GM12878 (cell line): ENCODE data around the gene BCKDHB. TPM values are rescaled to one million over a fixed set of nuclear protein-coding genes. Genes with fewer than 3 reads are reported as not detected.

Experiments used
- ATAC-seq: fragments of 200-7000 bp; cut with Tn5 transposase; 3 replicates; pipeline ENCODE4 v1.9.1; 2020; ENCODE audit warnings: mild to moderate bottlenecking, moderate library complexity
- BruUV-seq: library from RNA; stranded (reverse); fragments of 400-500 nt; replicated peaks from 2 replicates; lab custom pipeline; 2021; lab: Mats Ljungman, UMichigan
- CTCF ChIA-PET: fragments of 300-600 bp; sonication (Branson Sonifier 250); formaldehyde crosslinking; extraction: SDS; loops from one replicate; lab custom pipeline; 2021; ENCODE audit warnings: inconsistent platforms; lab: Yijun Ruan, JAX
- POLR2A ChIA-PET: fragments of 350-600 bp; formaldehyde crosslinking; extraction: SDS; loops from one replicate; lab custom pipeline; 2021; ENCODE audit warnings: inconsistent platforms; lab: Charles Lee
- RAD21 ChIA-PET: fragments of 300-600 bp; sonication (Branson Sonifier 250); formaldehyde crosslinking; loops from one replicate; lab custom pipeline; 2023; ENCODE audit warnings: antibody characterized with exemption; ENCODE audit not compliant: unreplicated experiment; lab: Charles Lee
- SMC1A ChIA-PET: fragments of 300-600 bp; sonication (Branson Sonifier 250); formaldehyde crosslinking; loops from one replicate; lab custom pipeline; 2023; ENCODE audit not compliant: unreplicated experiment, uncharacterized antibody; lab: Charles Lee
- DNase-seq: peaks from one replicate; pipeline ENCODE4 v3.0.0-alpha.2; 2011; ENCODE audit warnings: low read depth, low spot score
- FAIRE-seq: peaks from 3 replicates; lab custom pipeline; 2011; peaks lifted over from hg19 to GRCh38; lab: Jason Lieb, UNC
- H2AFZ ChIP-seq: 2 replicates; pipeline ENCODE4 v1.6.0; 2011; ENCODE audit warnings: low read depth, low read length, control low read depth; ENCODE audit not compliant: control insufficient read depth
- H3K27ac ChIP-seq: 2 replicates; pipeline ENCODE4 v1.5.1; 2011; ENCODE audit warnings: control low read depth; ENCODE audit not compliant: control insufficient read depth, insufficient read depth
- H3K27me3 ChIP-seq, 2 experiments: replicated peaks in 1 of 2; 2 replicates each; pipeline versions ENCODE4 v1.6.0 to v1.6.1; 2011; ENCODE audit warnings: low read length in 1 of 2; ENCODE audit not compliant: control insufficient read depth in 2 of 2, insufficient read depth in 2 of 2
- H3K36me3 ChIP-seq, 2 experiments: 2 replicates each; pipeline ENCODE4 v1.5.1; 2011; ENCODE audit warnings: low read length in 1 of 2; ENCODE audit not compliant: control insufficient read depth in 2 of 2, insufficient read depth in 2 of 2
- H3K4me1 ChIP-seq: 2 replicates; pipeline ENCODE4 v1.6.1; 2011; ENCODE audit warnings: mild to moderate bottlenecking, low read length, moderate library complexity, mixed read lengths; ENCODE audit not compliant: control insufficient read depth, insufficient read depth
- H3K4me2 ChIP-seq: 2 replicates; pipeline ENCODE4 v1.6.0; 2011; ENCODE audit warnings: control low read depth; ENCODE audit not compliant: control insufficient read depth, insufficient read depth
- H3K4me3 ChIP-seq: fragments of 200-600 bp; sonication (generic); 2 replicates; pipeline ENCODE4 v1.5.1; 2016
- H3K79me2 ChIP-seq: 2 replicates; pipeline ENCODE4 v1.6.0; 2011; ENCODE audit warnings: low read length; ENCODE audit not compliant: control insufficient read depth, insufficient read depth
- H3K9ac ChIP-seq: 2 replicates; pipeline ENCODE4 v1.8.0; 2011; ENCODE audit warnings: low read length, control low read depth, mixed read lengths; ENCODE audit not compliant: control insufficient read depth, insufficient read depth
- H3K9me3 ChIP-seq: replicated peaks from 3 replicates; pipeline ENCODE4 v1.5.1; 2011; ENCODE audit warnings: mild to moderate bottlenecking, low read length; ENCODE audit not compliant: control insufficient read depth, insufficient read depth
- H4K20me1 ChIP-seq: 2 replicates; pipeline ENCODE4 v1.6.0; 2011; ENCODE audit not compliant: control insufficient read depth, insufficient read depth
- ATF7 ChIP-seq: fragments of 450-650 bp; IDR thresholded peaks from 2 replicates; pipeline ENCODE4 v1.6.1; 2016; ENCODE audit warnings: low read depth, mild to moderate bottlenecking
- EGR1 ChIP-seq, 2 experiments: IDR thresholded peaks; 1 replicate in 1 of 2; 2 replicates in 1 of 2; pipeline ENCODE4 v1.6.1; 2011 to 2012; ENCODE audit warnings: low read depth in 2 of 2, low read length in 2 of 2, borderline replicate concordance in 1 of 2, mild to moderate bottlenecking in 1 of 2, moderate library complexity in 1 of 2
- ESRRA ChIP-seq: IDR thresholded peaks from 2 replicates; pipeline ENCODE4 v1.6.1; 2012; ENCODE audit warnings: mild to moderate bottlenecking, low read length, improper control_type of control experiment
- POLR2AphosphoS5 ChIP-seq: IDR thresholded peaks from 2 replicates; pipeline ENCODE4 v1.6.1; 2011; ENCODE audit warnings: mild to moderate bottlenecking, low read length, inconsistent platforms
- RAD21 ChIP-seq: IDR thresholded peaks from 2 replicates; pipeline ENCODE4 v1.6.1; 2011; ENCODE audit warnings: mild to moderate bottlenecking, low read depth, low read length, moderate library complexity; ENCODE audit not compliant: insufficient read depth
- RB1 ChIP-seq: fragments of 450-650 bp; formaldehyde crosslinking; IDR thresholded peaks from 2 replicates; pipeline ENCODE4 v1.6.1; 2017; ENCODE audit warnings: mild to moderate bottlenecking, borderline replicate concordance
- RCOR1 ChIP-seq: conservative IDR thresholded peaks from 2 replicates; pipeline ENCODE4 v1.6.1; 2012; ENCODE audit warnings: low read depth, low read length, improper control_type of control experiment
- SIX5 ChIP-seq: IDR thresholded peaks from 2 replicates; pipeline ENCODE4 v1.6.1; 2011; ENCODE audit warnings: mild to moderate bottlenecking, low read depth, low read length, moderate library complexity; ENCODE audit not compliant: severe bottlenecking
- ZNF384 ChIP-seq: IDR thresholded peaks from 2 replicates; pipeline ENCODE4 v1.6.1; 2012; ENCODE audit warnings: low read depth, mild to moderate bottlenecking, low read length, improper control_type of control experiment, borderline replicate concordance
- WGBS: methylation state at CpG from one replicate; pipeline ENCODE4 v1.1.6; 2016; ENCODE audit warnings: low lambda C conversion rate; ENCODE audit not compliant: insufficient replicate concordance, insufficient coverage; ENCODE audit errors: missing lambda C conversion rate; 5-methylcytosine and 5-hydroxymethylcytosine counted together
- in situ Hi-C: fragments of 300-500 bp; cut with MboI; formaldehyde crosslinking; loops from 9 replicates; pipeline ENCODE4 v1.14.3; 2018; ENCODE audit warnings: mixed read lengths
- intact Hi-C: fragments of 100-400 bp; cut with micrococcal nuclease; formaldehyde crosslinking; loops from one replicate; pipeline ENCODE4 v1.14.2; 2022; ENCODE audit not compliant: unreplicated experiment
- polyA plus RNA-seq, 11 experiments: library from polyadenylated mRNA; depleted of rRNA in 4 of 11; unstranded in 6 of 11; stranded (reverse) in 5 of 11; fragments of >200 nt; fragmentation: Nextera tagmentation in 4 of 11; fragmentation: Illumina TruSeq in 1 of 11; extraction: Ambion mirVana in 4 of 11; extraction: Trizol in 1 of 11; gene quantifications; 1 replicate in 1 of 11; 2 replicates in 10 of 11; pipeline versions ENCODE4 v1.2.1 to v1.2.3, GENCODE V29; 2011 to 2016; ENCODE audit warnings: inconsistent platforms in 2 of 11, missing spikeins in 2 of 11, low read depth in 1 of 11
- total RNA-seq, 4 experiments: library from RNA; depleted of rRNA in 3 of 4; stranded (reverse); fragments of >200 nt in 3 of 4; fragmentation: Illumina TruSeq in 1 of 4; extraction: Trizol in 1 of 4; gene quantifications; 2 replicates each; pipeline versions ENCODE4 v1.2.1 to v1.2.3, GENCODE V29; 2013 to 2021
- TF ChIP-seq, protein P1 (sequence below): fragments of 450-650 bp; IDR thresholded peaks from 2 replicates; pipeline ENCODE4 v1.6.1; 2016; ENCODE audit warnings: mild to moderate bottlenecking
- TF ChIP-seq, protein P2 (sequence below): fragments of 450-650 bp; IDR thresholded peaks from 2 replicates; pipeline ENCODE4 v1.6.1; 2016; ENCODE audit warnings: mild to moderate bottlenecking
- TF ChIP-seq, protein P3 (sequence below), 3 experiments: IDR thresholded peaks in 2 of 3; conservative IDR thresholded peaks in 1 of 3; 2 replicates each; pipeline ENCODE4 v1.5.1; 2011; ENCODE audit warnings: low read depth in 3 of 3, low read length in 3 of 3, mild to moderate bottlenecking in 3 of 3, control low read depth in 2 of 3, moderate library complexity in 2 of 3, inconsistent platforms in 1 of 3, mixed read lengths in 1 of 3; ENCODE audit not compliant: control insufficient read depth in 2 of 3, insufficient read depth in 1 of 3; ENCODE audit errors: extremely low read depth in 1 of 3

The BCKDHB gene
- total and polyA plus RNA-seq, 10 of the 15 experiments (the other 5 are each of a cell fraction or from before 2014, with no cell fraction given): 12.9 to 57.1 (median 25.3) TPM

DNA sequence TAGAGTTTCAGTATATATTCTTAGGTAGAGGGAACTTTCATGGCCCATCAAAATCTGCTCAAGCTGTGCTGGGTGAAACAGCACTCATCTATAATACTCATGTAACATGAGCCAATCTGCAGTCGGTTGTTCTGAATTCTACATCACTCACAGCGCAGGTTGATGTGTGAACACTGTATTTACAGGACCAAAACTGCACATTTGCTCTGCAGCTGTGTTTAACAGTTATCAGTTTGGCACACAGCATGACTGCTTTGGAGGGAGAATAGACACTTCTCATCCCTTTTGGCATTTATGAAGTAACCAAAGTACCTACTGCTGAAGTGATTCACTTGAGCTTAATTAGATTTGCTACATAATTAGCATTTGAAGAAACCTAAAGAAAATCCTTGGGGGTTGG, 225.1 kb downstream of the BCKDHB start:
- H3K27me3 ChIP-seq: no peaks in the 10 kb centered on the region
- intact Hi-C loops: no loop called here
- H3K4me2 ChIP-seq: no peak overlapping the region
- FAIRE-seq: no peak
- H3K9me3 ChIP-seq: no peaks in the 10 kb centered on the region
- TF ChIP-seq ZNF384: no peak
- TF ChIP-seq RAD21: no peak
- no peak for TF ChIP-seq RB1
- TF ChIP-seq, protein P1, sequence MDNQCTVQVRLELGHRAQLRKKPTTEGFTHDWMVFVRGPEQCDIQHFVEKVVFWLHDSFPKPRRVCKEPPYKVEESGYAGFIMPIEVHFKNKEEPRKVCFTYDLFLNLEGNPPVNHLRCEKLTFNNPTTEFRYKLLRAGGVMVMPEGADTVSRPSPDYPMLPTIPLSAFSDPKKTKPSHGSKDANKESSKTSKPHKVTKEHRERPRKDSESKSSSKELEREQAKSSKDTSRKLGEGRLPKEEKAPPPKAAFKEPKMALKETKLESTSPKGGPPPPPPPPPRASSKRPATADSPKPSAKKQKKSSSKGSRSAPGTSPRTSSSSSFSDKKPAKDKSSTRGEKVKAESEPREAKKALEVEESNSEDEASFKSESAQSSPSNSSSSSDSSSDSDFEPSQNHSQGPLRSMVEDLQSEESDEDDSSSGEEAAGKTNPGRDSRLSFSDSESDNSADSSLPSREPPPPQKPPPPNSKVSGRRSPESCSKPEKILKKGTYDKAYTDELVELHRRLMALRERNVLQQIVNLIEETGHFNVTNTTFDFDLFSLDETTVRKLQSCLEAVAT: no peak
- TF ChIP-seq, protein P2, sequence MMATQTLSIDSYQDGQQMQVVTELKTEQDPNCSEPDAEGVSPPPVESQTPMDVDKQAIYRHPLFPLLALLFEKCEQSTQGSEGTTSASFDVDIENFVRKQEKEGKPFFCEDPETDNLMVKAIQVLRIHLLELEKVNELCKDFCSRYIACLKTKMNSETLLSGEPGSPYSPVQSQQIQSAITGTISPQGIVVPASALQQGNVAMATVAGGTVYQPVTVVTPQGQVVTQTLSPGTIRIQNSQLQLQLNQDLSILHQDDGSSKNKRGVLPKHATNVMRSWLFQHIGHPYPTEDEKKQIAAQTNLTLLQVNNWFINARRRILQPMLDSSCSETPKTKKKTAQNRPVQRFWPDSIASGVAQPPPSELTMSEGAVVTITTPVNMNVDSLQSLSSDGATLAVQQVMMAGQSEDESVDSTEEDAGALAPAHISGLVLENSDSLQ: no peak
- TF ChIP-seq ATF7: no peak
- no peak for TF ChIP-seq EGR1 (IDR thresholded peaks at IDR 0.05; ENCODE audit: borderline replicate concordance in 1 of 2, low read depth in 2 of 2, low read length in 2 of 2)
- TF ChIP-seq, protein P3, sequence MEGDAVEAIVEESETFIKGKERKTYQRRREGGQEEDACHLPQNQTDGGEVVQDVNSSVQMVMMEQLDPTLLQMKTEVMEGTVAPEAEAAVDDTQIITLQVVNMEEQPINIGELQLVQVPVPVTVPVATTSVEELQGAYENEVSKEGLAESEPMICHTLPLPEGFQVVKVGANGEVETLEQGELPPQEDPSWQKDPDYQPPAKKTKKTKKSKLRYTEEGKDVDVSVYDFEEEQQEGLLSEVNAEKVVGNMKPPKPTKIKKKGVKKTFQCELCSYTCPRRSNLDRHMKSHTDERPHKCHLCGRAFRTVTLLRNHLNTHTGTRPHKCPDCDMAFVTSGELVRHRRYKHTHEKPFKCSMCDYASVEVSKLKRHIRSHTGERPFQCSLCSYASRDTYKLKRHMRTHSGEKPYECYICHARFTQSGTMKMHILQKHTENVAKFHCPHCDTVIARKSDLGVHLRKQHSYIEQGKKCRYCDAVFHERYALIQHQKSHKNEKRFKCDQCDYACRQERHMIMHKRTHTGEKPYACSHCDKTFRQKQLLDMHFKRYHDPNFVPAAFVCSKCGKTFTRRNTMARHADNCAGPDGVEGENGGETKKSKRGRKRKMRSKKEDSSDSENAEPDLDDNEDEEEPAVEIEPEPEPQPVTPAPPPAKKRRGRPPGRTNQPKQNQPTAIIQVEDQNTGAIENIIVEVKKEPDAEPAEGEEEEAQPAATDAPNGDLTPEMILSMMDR (IDR thresholded peaks at IDR 0.05 in 2 of 3, conservative IDR thresholded peaks at IDR 0.05 in 1 of 3; ENCODE audit: control insufficient read depth in 2 of 3, extremely low read depth in 1 of 3, insufficient read depth in 1 of 3, low read depth in 3 of 3, low read length in 3 of 3): no peak
- no peak for TF ChIP-seq POLR2AphosphoS5
- no peak for TF ChIP-seq SIX5
- TF ChIP-seq RCOR1: no peak
- TF ChIP-seq ESRRA: no peak
- H3K4me1 ChIP-seq: no peaks in the 10 kb centered on the region
- SMC1A ChIA-PET: interaction anchor here (1.1 to 1.4 kb wide), 2 partner anchors 29 to 101 kb away, joined by 3 read pairs; no protein-coding TSS in a partner anchor
- BruUV-seq: no TSS peak
- CTCF ChIA-PET: interaction anchor here (1.1 to 4.2 kb wide), 3 partner anchors 10 to 117 kb away, joined by 3 to 19 read pairs (median 5); no protein-coding TSS in a partner anchor
- in situ Hi-C loops: no loop called here
- POLR2A ChIA-PET: no interaction called here
- RAD21 ChIA-PET: interaction anchor here (1.2 kb wide), 1 partner anchor 226 kb away, joined by 3 read pairs; no protein-coding TSS in a partner anchor
- no peaks in the 10 kb centered on the region for H3K36me3 ChIP-seq
- no peaks in the 10 kb centered on the region for H4K20me1 ChIP-seq
- H3K27ac ChIP-seq: no peak overlapping the region
- no peak overlapping the region for H2AFZ ChIP-seq
- no peak for ATAC-seq
- no peak overlapping the region for H3K9ac ChIP-seq
- DNase-seq: no peak
- 97% methylated on average over 2 of the region's 2 CpGs for WGBS
- no peaks in the 10 kb centered on the region for H3K79me2 ChIP-seq
- H3K4me3 ChIP-seq: no peak overlapping the region
